HCT116 (cell line): ENCODE results near the gene PYROXD2. TPM values are rescaled to one million over a fixed set of nuclear protein-coding genes. Genes with fewer than 3 reads are reported as not detected.

ENCODE experiments used
- ATAC-seq: fragments of 200-7000 bp; cut with Tn5 transposase; 2 replicates; pipeline ENCODE4 v1.9.1; 2020; ENCODE audit warnings: mild to moderate bottlenecking, moderate library complexity
- BruUV-seq: library from RNA; stranded (reverse); fragments of 400-500 nt; replicated peaks from 2 replicates; lab custom pipeline; 2021; lab: Mats Ljungman, UMichigan
- CTCF ChIA-PET: fragments of 300-600 bp; sonication (Branson Sonifier 250); formaldehyde crosslinking; loops from one replicate; lab custom pipeline; 2021; ENCODE audit warnings: antibody characterized with exemption; lab: Charles Lee
- POLR2A ChIA-PET: fragments of 300-600, 350-600 bp; sonication (Branson Sonifier 250); formaldehyde crosslinking; loops from one replicate; lab custom pipeline; 2021; ENCODE audit warnings: antibody characterized with exemption; lab: Charles Lee
- RAD21 ChIA-PET, 2 experiments: fragments of 300-600 bp; sonication (Branson Sonifier 250); formaldehyde crosslinking; loops; one replicate each; lab custom pipeline; 2023; ENCODE audit warnings: low total read pairs in 2 of 2; ENCODE audit not compliant: uncharacterized antibody in 2 of 2, unreplicated experiment in 2 of 2, low non-redundant PET in 1 of 2; lab: Charles Lee
- DNase-seq: peaks from one replicate; pipeline ENCODE4 v3.0.0-alpha.2; 2010; ENCODE audit warnings: low read depth, low spot score
- H2AFZ ChIP-seq: fragments of 200-600 bp; shearing (Covaris generic), sonication (generic); 2 replicates; pipeline ENCODE4 v1.6.1; 2017; ENCODE audit warnings: low read depth, mixed run types, mixed read lengths, antibody characterized with exemption, low read length; ENCODE audit not compliant: poor library complexity, severe bottlenecking
- H3K27ac ChIP-seq: 2 replicates; pipeline ENCODE4 v1.5.1; 2012; ENCODE audit warnings: low read depth, low read length
- H3K27me3 ChIP-seq: fragments of 200-600 bp; sonication (generic); 2 replicates; pipeline ENCODE4 v1.6.1; 2016; ENCODE audit warnings: mixed run types, low read length, mixed read lengths; ENCODE audit not compliant: insufficient read depth
- H3K36me3 ChIP-seq, 2 experiments: fragments of 200-500 bp in 1 of 2; fragments of 200-600 bp in 1 of 2; sonication (Bioruptor generic) in 1 of 2; sonication (generic) in 1 of 2; 2 replicates each; pipeline versions ENCODE4 v1.5.1 to v1.6.1; 2014 to 2016; ENCODE audit warnings: low read length in 2 of 2, inconsistent platforms in 1 of 2, mixed read lengths in 1 of 2, mixed run types in 1 of 2; ENCODE audit not compliant: insufficient read depth in 2 of 2, control insufficient read depth in 1 of 2
- H3K4me1 ChIP-seq, 2 experiments: fragments of 200-600 bp in 1 of 2; sonication (generic) in 1 of 2; 2 replicates each; pipeline versions ENCODE4 v1.5.1 to v1.6.1; 2012 to 2017; ENCODE audit warnings: low read length in 2 of 2, inconsistent platforms in 1 of 2, mild to moderate bottlenecking in 1 of 2, mixed read lengths in 1 of 2, mixed run types in 1 of 2, moderate library complexity in 1 of 2; ENCODE audit not compliant: insufficient read depth in 2 of 2, control insufficient read depth in 1 of 2
- H3K4me2 ChIP-seq: fragments of 200-600 bp; sonication (generic); 2 replicates; pipeline ENCODE4 v1.6.1; 2017; ENCODE audit warnings: mixed run types, low read length, mixed read lengths
- H3K4me3 ChIP-seq, 2 experiments: fragments of 200-600 bp in 1 of 2; sonication (generic) in 1 of 2; replicated peaks in 1 of 2; 2 replicates each; pipeline ENCODE4 v1.5.1; 2011 to 2016; ENCODE audit warnings: low read length in 2 of 2, control low read depth in 1 of 2, low read depth in 1 of 2, mild to moderate bottlenecking in 1 of 2, mixed read lengths in 1 of 2, mixed run types in 1 of 2
- H3K79me2 ChIP-seq: fragments of 200-600 bp; sonication (generic); 2 replicates; pipeline ENCODE4 v1.6.1; 2017; ENCODE audit warnings: mild to moderate bottlenecking, mixed run types, low read length, moderate library complexity, mixed read lengths; ENCODE audit not compliant: insufficient read depth
- H3K9ac ChIP-seq: fragments of 200-600 bp; sonication (generic); 2 replicates; pipeline ENCODE4 v1.6.1; 2016; ENCODE audit warnings: low read length, mixed read lengths
- H3K9me2 ChIP-seq: fragments of 200-600 bp; sonication (generic), shearing (Covaris generic); 2 replicates; pipeline ENCODE4 v1.6.1; 2017; ENCODE audit warnings: mixed run types, mild to moderate bottlenecking, moderate library complexity; ENCODE audit not compliant: insufficient read depth
- H3K9me3 ChIP-seq, 2 experiments: fragments of 200-500 bp in 1 of 2; fragments of 200-600 bp in 1 of 2; sonication (Bioruptor generic) in 1 of 2; sonication (generic) in 1 of 2; 2 replicates each; pipeline ENCODE4 v1.6.1; 2014 to 2017; ENCODE audit warnings: low read length in 2 of 2, mixed read lengths in 2 of 2, inconsistent platforms in 1 of 2, low read depth in 1 of 2, mild to moderate bottlenecking in 1 of 2, mixed run types in 1 of 2, moderate library complexity in 1 of 2; ENCODE audit not compliant: control insufficient read depth in 1 of 2, insufficient read depth in 1 of 2
- H4K20me1 ChIP-seq: fragments of 200-600 bp; sonication (generic), shearing (Covaris generic); 2 replicates; pipeline ENCODE4 v1.6.1; 2017; ENCODE audit warnings: mixed run types, mild to moderate bottlenecking, moderate library complexity; ENCODE audit not compliant: insufficient read depth
- CBX3 ChIP-seq: IDR thresholded peaks from 2 replicates; pipeline ENCODE4 v1.6.1; 2012; ENCODE audit warnings: low read depth
- CEBPB ChIP-seq: IDR thresholded peaks from 2 replicates; pipeline ENCODE4 v1.6.1; 2012; ENCODE audit warnings: low read depth
- EGR1 ChIP-seq: IDR thresholded peaks from 2 replicates; pipeline ENCODE4 v1.6.1; 2012; ENCODE audit warnings: low read depth
- ELF1 ChIP-seq: IDR thresholded peaks from 2 replicates; pipeline ENCODE4 v1.6.1; 2012; ENCODE audit warnings: low read depth, borderline replicate concordance
- EZH2 ChIP-seq: fragments of 200-600 bp; sonication (generic); IDR thresholded peaks from 2 replicates; pipeline ENCODE4 v1.6.1; 2017; ENCODE audit warnings: antibody characterized with exemption, mixed run types
- POLR2A ChIP-seq: IDR thresholded peaks from 2 replicates; pipeline ENCODE4 v1.7.0; 2011; ENCODE audit warnings: borderline replicate concordance; ENCODE audit not compliant: insufficient read depth, insufficient read length; ENCODE audit errors: extremely low read depth
- POLR2AphosphoS5 ChIP-seq: IDR thresholded peaks from 2 replicates; pipeline ENCODE4 v1.6.1; 2011; ENCODE audit warnings: mild to moderate bottlenecking, low read depth, low read length, moderate library complexity
- SIN3A ChIP-seq: IDR thresholded peaks from 2 replicates; pipeline ENCODE4 v1.6.1; 2012; ENCODE audit warnings: low read depth
- SP1 ChIP-seq: IDR thresholded peaks from 2 replicates; pipeline ENCODE4 v1.6.1; 2012; ENCODE audit warnings: low read depth
- SRF ChIP-seq: IDR thresholded peaks from 2 replicates; pipeline ENCODE4 v1.6.1; 2012; ENCODE audit warnings: low read depth
- YY1 ChIP-seq: IDR thresholded peaks from 2 replicates; pipeline ENCODE4 v1.6.1; 2011; ENCODE audit warnings: low read length, low read depth, moderate library complexity, mild to moderate bottlenecking; ENCODE audit not compliant: insufficient replicate concordance; ENCODE audit errors: extremely low read depth
- ZFX ChIP-seq: fragments of 450-650 bp; IDR thresholded peaks from 2 replicates; pipeline ENCODE4 v1.6.1; 2017
- ZNF274 ChIP-seq: fragments of 200-500 bp; sonication (Bioruptor generic); IDR thresholded peaks from 2 replicates; pipeline ENCODE4 v1.6.1; 2014; ENCODE audit warnings: mild to moderate bottlenecking, low read depth, low read length, inconsistent platforms
- intact Hi-C: fragments of 100-400 bp; cut with micrococcal nuclease; formaldehyde crosslinking; loops from 2 replicates; pipeline ENCODE4 v1.10.0; 2022
- total RNA-seq: library from RNA; stranded (reverse); gene quantifications from one replicate; pipeline ENCODE4 v1.2.1, GENCODE V29; 2021; ENCODE audit not compliant: unreplicated experiment
- TF ChIP-seq, protein P1 (sequence below): IDR thresholded peaks from 2 replicates; pipeline ENCODE4 v1.6.1; 2012
- TF ChIP-seq, protein P2 (sequence below): IDR thresholded peaks from 2 replicates; pipeline ENCODE4 v1.6.1; 2012
- TF ChIP-seq, protein P3 (sequence below): IDR thresholded peaks from 2 replicates; pipeline ENCODE4 v1.6.1; 2012; ENCODE audit warnings: low read depth
- TF ChIP-seq, protein P4 (sequence below), 3 experiments: fragments of 200-600 bp in 1 of 3; sonication (generic) in 1 of 3; IDR thresholded peaks in 2 of 3; conservative IDR thresholded peaks in 1 of 3; 2 replicates each; pipeline ENCODE4 v1.5.1; 2012 to 2017; ENCODE audit warnings: low read depth in 2 of 3, low read length in 2 of 3, antibody characterized with exemption in 1 of 3, borderline replicate concordance in 1 of 3, control low read depth in 1 of 3, mild to moderate bottlenecking in 1 of 3, mixed read lengths in 1 of 3, mixed run types in 1 of 3, moderate library complexity in 1 of 3; ENCODE audit not compliant: insufficient read depth in 1 of 3

PYROXD2 gene
- total RNA-seq, 1 experiment from 2014 or later: 14.2 TPM

DNA sequence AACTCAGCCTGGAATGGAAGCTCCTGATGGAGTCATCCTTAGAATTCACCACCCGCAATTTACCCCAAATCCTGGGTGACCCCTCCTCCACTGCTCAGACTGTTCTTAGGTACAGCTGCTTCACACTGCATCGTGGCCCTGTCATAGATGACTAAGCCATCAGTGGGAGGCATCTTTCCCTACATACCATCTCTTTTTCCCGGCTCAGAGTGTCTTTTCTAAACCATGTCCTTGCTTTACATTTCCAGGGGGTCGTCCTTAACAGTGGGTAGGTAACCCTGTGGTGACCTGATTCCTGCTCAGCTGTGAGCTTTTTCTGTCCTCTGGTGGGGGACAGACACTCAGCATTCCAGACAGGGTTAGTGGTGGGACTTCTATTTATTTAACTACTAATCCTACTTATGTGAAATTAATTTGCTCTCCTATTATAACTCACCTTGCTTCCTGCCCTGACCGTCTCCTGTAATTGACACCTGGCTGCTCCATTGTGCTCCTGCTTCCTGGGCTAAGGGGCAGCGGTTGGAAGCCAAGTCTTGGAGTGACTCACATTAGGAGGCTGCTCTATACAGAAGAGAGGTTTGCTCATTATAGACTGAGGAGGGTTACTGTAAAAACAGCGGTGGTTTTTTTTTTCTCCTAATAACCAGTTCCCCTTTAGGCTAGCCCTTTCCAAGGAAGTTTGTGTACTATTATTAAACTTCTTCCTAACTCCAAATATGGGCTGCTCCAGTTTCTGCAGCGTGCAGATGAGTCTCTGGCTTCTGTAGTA is 40.6 kb downstream of the PYROXD2 start:
- no TSS peak for BruUV-seq
- H3K4me2 ChIP-seq: peak overlapping the region; percentile 16; the same call in 1 of the 2 replicates

More for the DNA sequence above, 40.6 kb downstream of the PYROXD2 start:
- TF ChIP-seq ELF1 (no peak), EGR1 (no peak), ZFX (no peak), YY1 (no peak), SP1 (no peak), SRF (no peak), CBX3 (no peak), CEBPB (no peak), EZH2 (no peak), ZNF274 (no peak), SIN3A (no peak), POLR2AphosphoS5 (no peak), POLR2A (no peak)
- TF ChIP-seq, protein P1, sequence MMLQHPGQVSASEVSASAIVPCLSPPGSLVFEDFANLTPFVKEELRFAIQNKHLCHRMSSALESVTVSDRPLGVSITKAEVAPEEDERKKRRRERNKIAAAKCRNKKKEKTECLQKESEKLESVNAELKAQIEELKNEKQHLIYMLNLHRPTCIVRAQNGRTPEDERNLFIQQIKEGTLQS: no peak
- TF ChIP-seq, protein P2, sequence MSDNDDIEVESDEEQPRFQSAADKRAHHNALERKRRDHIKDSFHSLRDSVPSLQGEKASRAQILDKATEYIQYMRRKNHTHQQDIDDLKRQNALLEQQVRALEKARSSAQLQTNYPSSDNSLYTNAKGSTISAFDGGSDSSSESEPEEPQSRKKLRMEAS: no peak
- TF ChIP-seq, protein P3, sequence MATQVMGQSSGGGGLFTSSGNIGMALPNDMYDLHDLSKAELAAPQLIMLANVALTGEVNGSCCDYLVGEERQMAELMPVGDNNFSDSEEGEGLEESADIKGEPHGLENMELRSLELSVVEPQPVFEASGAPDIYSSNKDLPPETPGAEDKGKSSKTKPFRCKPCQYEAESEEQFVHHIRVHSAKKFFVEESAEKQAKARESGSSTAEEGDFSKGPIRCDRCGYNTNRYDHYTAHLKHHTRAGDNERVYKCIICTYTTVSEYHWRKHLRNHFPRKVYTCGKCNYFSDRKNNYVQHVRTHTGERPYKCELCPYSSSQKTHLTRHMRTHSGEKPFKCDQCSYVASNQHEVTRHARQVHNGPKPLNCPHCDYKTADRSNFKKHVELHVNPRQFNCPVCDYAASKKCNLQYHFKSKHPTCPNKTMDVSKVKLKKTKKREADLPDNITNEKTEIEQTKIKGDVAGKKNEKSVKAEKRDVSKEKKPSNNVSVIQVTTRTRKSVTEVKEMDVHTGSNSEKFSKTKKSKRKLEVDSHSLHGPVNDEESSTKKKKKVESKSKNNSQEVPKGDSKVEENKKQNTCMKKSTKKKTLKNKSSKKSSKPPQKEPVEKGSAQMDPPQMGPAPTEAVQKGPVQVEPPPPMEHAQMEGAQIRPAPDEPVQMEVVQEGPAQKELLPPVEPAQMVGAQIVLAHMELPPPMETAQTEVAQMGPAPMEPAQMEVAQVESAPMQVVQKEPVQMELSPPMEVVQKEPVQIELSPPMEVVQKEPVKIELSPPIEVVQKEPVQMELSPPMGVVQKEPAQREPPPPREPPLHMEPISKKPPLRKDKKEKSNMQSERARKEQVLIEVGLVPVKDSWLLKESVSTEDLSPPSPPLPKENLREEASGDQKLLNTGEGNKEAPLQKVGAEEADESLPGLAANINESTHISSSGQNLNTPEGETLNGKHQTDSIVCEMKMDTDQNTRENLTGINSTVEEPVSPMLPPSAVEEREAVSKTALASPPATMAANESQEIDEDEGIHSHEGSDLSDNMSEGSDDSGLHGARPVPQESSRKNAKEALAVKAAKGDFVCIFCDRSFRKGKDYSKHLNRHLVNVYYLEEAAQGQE: no peak
- TF ChIP-seq, protein P4, sequence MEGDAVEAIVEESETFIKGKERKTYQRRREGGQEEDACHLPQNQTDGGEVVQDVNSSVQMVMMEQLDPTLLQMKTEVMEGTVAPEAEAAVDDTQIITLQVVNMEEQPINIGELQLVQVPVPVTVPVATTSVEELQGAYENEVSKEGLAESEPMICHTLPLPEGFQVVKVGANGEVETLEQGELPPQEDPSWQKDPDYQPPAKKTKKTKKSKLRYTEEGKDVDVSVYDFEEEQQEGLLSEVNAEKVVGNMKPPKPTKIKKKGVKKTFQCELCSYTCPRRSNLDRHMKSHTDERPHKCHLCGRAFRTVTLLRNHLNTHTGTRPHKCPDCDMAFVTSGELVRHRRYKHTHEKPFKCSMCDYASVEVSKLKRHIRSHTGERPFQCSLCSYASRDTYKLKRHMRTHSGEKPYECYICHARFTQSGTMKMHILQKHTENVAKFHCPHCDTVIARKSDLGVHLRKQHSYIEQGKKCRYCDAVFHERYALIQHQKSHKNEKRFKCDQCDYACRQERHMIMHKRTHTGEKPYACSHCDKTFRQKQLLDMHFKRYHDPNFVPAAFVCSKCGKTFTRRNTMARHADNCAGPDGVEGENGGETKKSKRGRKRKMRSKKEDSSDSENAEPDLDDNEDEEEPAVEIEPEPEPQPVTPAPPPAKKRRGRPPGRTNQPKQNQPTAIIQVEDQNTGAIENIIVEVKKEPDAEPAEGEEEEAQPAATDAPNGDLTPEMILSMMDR (IDR thresholded peaks at IDR 0.05 in 2 of 3, conservative IDR thresholded peaks at IDR 0.05 in 1 of 3; ENCODE audit: borderline replicate concordance in 1 of 3, insufficient read depth in 1 of 3, low read depth in 2 of 3, low read length in 2 of 3): no peak
- CTCF ChIA-PET: no interaction called here
- Histone ChIP-seq H3K9me2 (no peaks in the 10 kb centered on the region), H4K20me1 (no peaks in the 10 kb centered on the region), H2AFZ (peak overlapping the region; percentile 19), H3K27ac (no peak overlapping the region), H3K9ac (no peak overlapping the region), H3K4me1 (peaks cover 0 to 11% of the 10 kb centered on the region in 2 experiments; a peak in 3 of 4 replicates), H3K27me3 (peaks cover 5% of the 10 kb centered on the region; the same call in 1 of the 2 replicates), H3K36me3 (no peaks in the 10 kb centered on the region), H3K4me3 (no peak overlapping the region), H3K9me3 (peaks cover 0 to 10% of the 10 kb centered on the region in 2 experiments; a peak in 2 of 4 replicates), H3K79me2 (no peaks in the 10 kb centered on the region)
- POLR2A ChIA-PET: no interaction called here
- RAD21 ChIA-PET: no interaction called here
- DNase-seq (no peak), ATAC-seq (peak; percentile 53; the same call in 1 of the 2 replicates)
- intact Hi-C loops: no loop called here
